ENCODE data around the gene EIF4G3. TPM values are rescaled to one million over a fixed set of nuclear protein-coding genes. Genes with fewer than 3 reads are reported as not detected.
"Not testable (repeated sequence)": the region's sequence is repeated elsewhere in the genome, so short reads cannot be mapped to it uniquely, and the experiment has no call there.

The EIF4G3 gene
- total RNA-seq, 1 donor from 2014 or later = 66.0 TPM

GRCh38 chr1:21106709-21107108 is 70.0 kb downstream of the EIF4G3 start:
- intact Hi-C loops (cut with micrococcal nuclease) = no loop called here
- Mint-ChIP-seq H3K36me3 (ENCODE audit: low read depth) (peaks cover 21% of the 10 kb centered on the region), H3K27ac (no peak overlapping the region), H3K4me3 (ENCODE audit: low read depth) (no peak overlapping the region), H3K27me3 (ENCODE audit: low read depth) (no peaks in the 10 kb centered on the region), H3K4me1 (ENCODE audit: low read depth) (peaks cover 2% of the 10 kb centered on the region), H3K9me3 (no peaks in the 10 kb centered on the region)
- DNase-seq (ENCODE audit: low spot score) = no peak

GRCh38 chr1:21106238-21106637 is 70.5 kb downstream of the EIF4G3 start:
- Mint-ChIP-seq H3K27ac (no peak overlapping the region), H3K36me3 (ENCODE audit: low read depth) (peaks cover 21% of the 10 kb centered on the region), H3K27me3 (ENCODE audit: low read depth) (no peaks in the 10 kb centered on the region), H3K4me3 (ENCODE audit: low read depth) (no peak overlapping the region), H3K4me1 (ENCODE audit: low read depth) (peaks cover 2% of the 10 kb centered on the region), H3K9me3 (no peaks in the 10 kb centered on the region)
- intact Hi-C loops (cut with micrococcal nuclease) = no loop called here
- no peak for DNase-seq (ENCODE audit: low spot score)

- Mint-ChIP-seq H3K9me3 (no peaks in the 10 kb centered on the region), H3K27ac (no peak overlapping the region), H3K4me1 (ENCODE audit: low read depth) (peaks cover 2% of the 10 kb centered on the region), H3K36me3 (ENCODE audit: low read depth) (peaks cover 23% of the 10 kb centered on the region), H3K27me3 (ENCODE audit: low read depth) (no peaks in the 10 kb centered on the region), H3K4me3 (ENCODE audit: low read depth) (no peak overlapping the region)
- intact Hi-C loops (cut with micrococcal nuclease) = no loop called here
- DNase-seq (ENCODE audit: low spot score) = no peak
These were observed 70.9 kb downstream of the EIF4G3 start for GRCh38 chr1:21105807-21106206.

- Mint-ChIP-seq H3K4me1 (ENCODE audit: low read depth) (peaks cover 2% of the 10 kb centered on the region), H3K9me3 (no peaks in the 10 kb centered on the region), H3K27ac (no peak overlapping the region), H3K36me3 (ENCODE audit: low read depth) (peaks cover 32% of the 10 kb centered on the region), H3K27me3 (ENCODE audit: low read depth) (no peaks in the 10 kb centered on the region), H3K4me3 (ENCODE audit: low read depth) (no peak overlapping the region)
- intact Hi-C loops (cut with micrococcal nuclease) = no loop called here
- DNase-seq (ENCODE audit: low spot score) = no peak
These were observed 72.0 kb downstream of the EIF4G3 start for GRCh38 chr1:21104683-21105082.

GRCh38 chr1:21100481-21100921 is 76.2 kb downstream of the EIF4G3 start:
- no peak for DNase-seq (ENCODE audit: low spot score)
- Mint-ChIP-seq H3K9me3 (no peaks in the 10 kb centered on the region), H3K4me3 (ENCODE audit: low read depth) (no peak overlapping the region), H3K27me3 (ENCODE audit: low read depth) (no peaks in the 10 kb centered on the region), H3K27ac (no peak overlapping the region), H3K36me3 (ENCODE audit: low read depth) (peaks cover 56% of the 10 kb centered on the region), H3K4me1 (ENCODE audit: low read depth) (peaks cover 9% of the 10 kb centered on the region)
- intact Hi-C loops (cut with micrococcal nuclease) = no loop called here

- peaks cover 9% of the 10 kb centered on the region for H3K4me1 Mint-ChIP-seq (ENCODE audit: low read depth)
- intact Hi-C loops (cut with micrococcal nuclease) = no loop called here
- no peak overlapping the region for H3K27ac Mint-ChIP-seq
- DNase-seq (ENCODE audit: low spot score) = no peak
- no peaks in the 10 kb centered on the region for H3K27me3 Mint-ChIP-seq (ENCODE audit: low read depth)
- peaks cover 60% of the 10 kb centered on the region for H3K36me3 Mint-ChIP-seq (ENCODE audit: low read depth)
- H3K9me3 Mint-ChIP-seq = peaks cover 4% of the 10 kb centered on the region
- no peak overlapping the region for H3K4me3 Mint-ChIP-seq (ENCODE audit: low read depth)
These were observed 76.9 kb downstream of the EIF4G3 start for GRCh38 chr1:21099869-21100131.

- H3K27me3 Mint-ChIP-seq (ENCODE audit: low read depth) = no peaks in the 10 kb centered on the region
- intact Hi-C loops (cut with micrococcal nuclease) = no loop called here
- H3K4me1 Mint-ChIP-seq (ENCODE audit: low read depth) = peaks cover 9% of the 10 kb centered on the region
- no peak overlapping the region for H3K4me3 Mint-ChIP-seq (ENCODE audit: low read depth)
- H3K27ac Mint-ChIP-seq = no peak overlapping the region
- peaks cover 60% of the 10 kb centered on the region for H3K36me3 Mint-ChIP-seq (ENCODE audit: low read depth)
- H3K9me3 Mint-ChIP-seq = peaks cover 5% of the 10 kb centered on the region
- no peak for DNase-seq (ENCODE audit: low spot score)
These were observed 77.4 kb downstream of the EIF4G3 start for GRCh38 chr1:21099034-21099868.

GRCh38 chr1:21098186-21098915 is 78.3 kb downstream of the EIF4G3 start:
- no peaks in the 10 kb centered on the region for H3K27me3 Mint-ChIP-seq (ENCODE audit: low read depth)

GRCh38 chr1:21097729-21098128 is 79.0 kb downstream of the EIF4G3 start:
- Mint-ChIP-seq H3K27ac (no peak overlapping the region), H3K27me3 (ENCODE audit: low read depth) (no peaks in the 10 kb centered on the region), H3K4me1 (ENCODE audit: low read depth) (peaks cover 9% of the 10 kb centered on the region), H3K9me3 (peaks cover 7% of the 10 kb centered on the region), H3K36me3 (ENCODE audit: low read depth) (peaks cover 62% of the 10 kb centered on the region), H3K4me3 (ENCODE audit: low read depth) (no peak overlapping the region)
- intact Hi-C loops (cut with micrococcal nuclease) = no loop called here
- DNase-seq (ENCODE audit: low spot score) = no peak

More at GRCh38 chr1:21098186-21098915, 78.3 kb downstream of the EIF4G3 start:
- intact Hi-C loops (cut with micrococcal nuclease) = no loop called here
- H3K4me3 Mint-ChIP-seq (ENCODE audit: low read depth) = no peak overlapping the region
- H3K4me1 Mint-ChIP-seq (ENCODE audit: low read depth) = peaks cover 9% of the 10 kb centered on the region
- H3K36me3 Mint-ChIP-seq (ENCODE audit: low read depth) = peaks cover 60% of the 10 kb centered on the region
- no peak for DNase-seq (ENCODE audit: low spot score)
- H3K9me3 Mint-ChIP-seq = peaks cover 7% of the 10 kb centered on the region
- no peak overlapping the region for H3K27ac Mint-ChIP-seq

- Mint-ChIP-seq H3K27me3 (ENCODE audit: low read depth) (no peaks in the 10 kb centered on the region), H3K4me1 (ENCODE audit: low read depth) (peaks cover 12% of the 10 kb centered on the region), H3K4me3 (ENCODE audit: low read depth) (no peak overlapping the region), H3K36me3 (ENCODE audit: low read depth) (peaks cover 67% of the 10 kb centered on the region), H3K9me3 (peaks cover 7% of the 10 kb centered on the region), H3K27ac (no peak overlapping the region)
- intact Hi-C loops (cut with micrococcal nuclease) = no loop called here
- DNase-seq (ENCODE audit: low spot score) = no peak
These were observed 80.7 kb downstream of the EIF4G3 start for GRCh38 chr1:21095976-21096375.

GRCh38 chr1:21094282-21094681 is 82.4 kb downstream of the EIF4G3 start:
- H3K9me3 Mint-ChIP-seq; H3K27me3 Mint-ChIP-seq (ENCODE audit: low read depth); intact Hi-C loops (cut with micrococcal nuclease); H3K27ac Mint-ChIP-seq; H3K4me3 Mint-ChIP-seq (ENCODE audit: low read depth); DNase-seq (ENCODE audit: low spot score): not testable (repeated sequence)
- peaks cover 55% of the 10 kb centered on the region for H3K36me3 Mint-ChIP-seq (ENCODE audit: low read depth)
- H3K4me1 Mint-ChIP-seq (ENCODE audit: low read depth) = peaks cover 18% of the 10 kb centered on the region

- H3K9me3 Mint-ChIP-seq = not testable (repeated sequence)
These were observed 83.3 kb downstream of the EIF4G3 start for GRCh38 chr1:21093271-21093958.

GRCh38 chr1:21092545-21092944 is 84.2 kb downstream of the EIF4G3 start:
- DNase-seq (ENCODE audit: low spot score); H3K4me3 Mint-ChIP-seq (ENCODE audit: low read depth); H3K27me3 Mint-ChIP-seq (ENCODE audit: low read depth); intact Hi-C loops (cut with micrococcal nuclease); H3K9me3 Mint-ChIP-seq; H3K27ac Mint-ChIP-seq: not testable (repeated sequence)
- Mint-ChIP-seq H3K36me3 (ENCODE audit: low read depth) (peaks cover 44% of the 10 kb centered on the region), H3K4me1 (ENCODE audit: low read depth) (peaks cover 13% of the 10 kb centered on the region)

More at GRCh38 chr1:21093271-21093958, 83.3 kb downstream of the EIF4G3 start:
- peaks cover 52% of the 10 kb centered on the region for H3K36me3 Mint-ChIP-seq (ENCODE audit: low read depth)
- intact Hi-C loops (cut with micrococcal nuclease); H3K27ac Mint-ChIP-seq; H3K4me3 Mint-ChIP-seq (ENCODE audit: low read depth); DNase-seq (ENCODE audit: low spot score); H3K27me3 Mint-ChIP-seq (ENCODE audit: low read depth): not testable (repeated sequence)
- peaks cover 13% of the 10 kb centered on the region for H3K4me1 Mint-ChIP-seq (ENCODE audit: low read depth)

All from activated T-helper 2 cell treated with anti-CD3 and anti-CD28 coated beads, Interferon-gamma antibody, Interleukin-2, Interleukin-4, amounts not matched to agents 10 μg/mL and 5 μg/mL and 100 μg/mL, durations not matched to agents 14 hours and 24 hours and 36 hours (primary cell).